Measurements from ENCODE around the gene FOXF1. TPM values are rescaled to one million over a fixed set of nuclear protein-coding genes. Genes with fewer than 3 reads are reported as not detected.

The FOXF1 gene
- total and polyA plus RNA-seq, 2 of the 13 experiments (the other 11 are each of a cell fraction or from before 2014, with no cell fraction given): not detected

GRCh38 chr16:86554917-86555703 is 44.8 kb downstream of the FOXF1 start, which contains the start of gene MTHFSD (continued):
- TF ChIP-seq ZNF160 (CRISPR knock-in tag; IDR thresholded peaks at IDR 0.05) (0 out of 2 replicates have a peak, but pooled peaks have one; percentile 23), BRCA1 (CRISPR knock-in tag; IDR thresholded peaks at IDR 0.05) (no peak), ZBTB25 (CRISPR knock-in tag; IDR thresholded peaks at IDR 0.05) (peak; percentile 79), MIXL1 (CRISPR knock-in tag; IDR thresholded peaks at IDR 0.05) (no peak), ZFP62 (CRISPR knock-in tag; IDR thresholded peaks at IDR 0.05) (no peak), HOMEZ (CRISPR knock-in tag; IDR thresholded peaks at IDR 0.05; ENCODE audit: low read depth) (no peak), ZBTB43 (CRISPR knock-in tag; conservative IDR thresholded peaks at IDR 0.05) (no peak), STAT5B (CRISPR knock-in tag; IDR thresholded peaks at IDR 0.05) (peak; percentile 5; the same call in 1 of the 2 replicates), HCFC1 (IDR thresholded peaks at IDR 0.05; ENCODE audit: low read depth, low read length) (peak; percentile 79), ZNF530 (CRISPR knock-in tag; IDR thresholded peaks at IDR 0.05; ENCODE audit: low read depth) (no peak), CAMTA2 (CRISPR knock-in tag; IDR thresholded peaks at IDR 0.05; ENCODE audit: borderline replicate concordance) (peak; percentile 87), EEA1 (CRISPR knock-in tag; IDR thresholded peaks at IDR 0.05; ENCODE audit: borderline replicate concordance) (no peak), SP140L (CRISPR knock-in tag; IDR thresholded peaks at IDR 0.05; ENCODE audit: borderline replicate concordance) (no peak), SCMH1 (CRISPR knock-in tag; IDR thresholded peaks at IDR 0.05; ENCODE audit: borderline replicate concordance) (no peak), MAZ (IDR thresholded peaks at IDR 0.05; ENCODE audit: borderline replicate concordance, low read depth, low read length) (peak; percentile 91), MAZ (CRISPR knock-in tag; IDR thresholded peaks at IDR 0.05; ENCODE audit: low read depth) (peak; percentile 94), KDM4B (CRISPR knock-in tag; IDR thresholded peaks at IDR 0.05) (no peak), ZZZ3 (CRISPR knock-in tag; IDR thresholded peaks at IDR 0.05; ENCODE audit: borderline replicate concordance) (peak; percentile 87; the same call in 1 of the 2 replicates), ZNF850 (CRISPR knock-in tag; conservative IDR thresholded peaks at IDR 0.05) (0 out of 2 replicates have a peak, but pooled peaks have one; percentile 61), ZNF367 (CRISPR knock-in tag; IDR thresholded peaks at IDR 0.05; ENCODE audit: borderline replicate concordance) (peak; percentile 87; the same call in 1 of the 2 replicates), ZNF138 (CRISPR knock-in tag; IDR thresholded peaks at IDR 0.05; ENCODE audit: low read depth) (no peak), MLXIP (CRISPR knock-in tag; IDR thresholded peaks at IDR 0.05; ENCODE audit: borderline replicate concordance) (no peak), ZFP90 (CRISPR knock-in tag; IDR thresholded peaks at IDR 0.05; ENCODE audit: borderline replicate concordance) (no peak; the same call in 1 of the 2 replicates), ZNF331 (CRISPR knock-in tag; IDR thresholded peaks at IDR 0.05) (peak; percentile 23; the same call in 1 of the 2 replicates)

Data from HepG2 (cell line).